HepG2 (cell line): ENCODE data around the gene LSM3. TPM values are rescaled to one million over a fixed set of nuclear protein-coding genes. Genes with fewer than 3 reads are reported as not detected.

Source experiments
- ATAC-seq: fragments of 200-7000 bp; cut with Tn5 transposase; 3 replicates; pipeline ENCODE4 v1.9.1; 2020; ENCODE audit warnings: mild to moderate bottlenecking, moderate library complexity
- BruUV-seq: library from RNA; stranded (reverse); fragments of 400-500 nt; replicated peaks from 2 replicates; lab custom pipeline; 2021; lab: Mats Ljungman, UMichigan
- CTCF ChIA-PET: fragments of 300-600 bp; formaldehyde crosslinking; extraction: SDS; loops from one replicate; lab custom pipeline; 2021; ENCODE audit warnings: low total read pairs, inconsistent platforms, low intra/inter-chr PET ratio; lab: Yijun Ruan, JAX
- POLR2A ChIA-PET: fragments of 350-600 bp; sonication (Branson Sonifier 250); formaldehyde crosslinking; loops from one replicate; lab custom pipeline; 2020; ENCODE audit warnings: antibody characterized with exemption, inconsistent platforms; lab: Yijun Ruan, JAX
- DNase-seq: peaks from one replicate; pipeline ENCODE4 v3.0.0-alpha.2; 2015; ENCODE audit warnings: low spot score
- FAIRE-seq: peaks from 3 replicates; lab custom pipeline; 2011; peaks lifted over from hg19 to GRCh38; lab: Jason Lieb, UNC
- H2AFZ ChIP-seq: one replicate; pipeline ENCODE4 v1.6.1; 2011; ENCODE audit warnings: low read length, inconsistent platforms
- H3K27ac ChIP-seq: fragments of 300-600 bp; 3 replicates; pipeline ENCODE4 v1.8.0; 2011; ENCODE audit warnings: mixed run types, mild to moderate bottlenecking, mixed read lengths, low read length, inconsistent platforms; ENCODE audit not compliant: insufficient read depth; ENCODE audit errors: extremely low read length
- H3K27me3 ChIP-seq, 2 experiments: fragments of 200-600 bp in 1 of 2; 2 replicates in 1 of 2; 3 replicates in 1 of 2; pipeline versions ENCODE4 v1.6.0 to v1.8.0; 2011; ENCODE audit warnings: low read length in 2 of 2, mild to moderate bottlenecking in 2 of 2, moderate library complexity in 2 of 2, inconsistent platforms in 1 of 2; ENCODE audit not compliant: insufficient read depth in 2 of 2, control insufficient read depth in 1 of 2
- H3K36me3 ChIP-seq, 2 experiments: fragments of 200-600 bp in 1 of 2; replicated peaks in 1 of 2; 2 replicates in 1 of 2; 3 replicates in 1 of 2; pipeline versions ENCODE4 v1.5.1 to v1.8.0; 2011; ENCODE audit warnings: low read length in 2 of 2, inconsistent platforms in 1 of 2; ENCODE audit not compliant: insufficient read depth in 2 of 2, control insufficient read depth in 1 of 2
- H3K4me1 ChIP-seq: 2 replicates; pipeline ENCODE4 v1.5.1; 2012; ENCODE audit warnings: low read length, inconsistent platforms; ENCODE audit not compliant: insufficient read depth
- H3K4me2 ChIP-seq: 2 replicates; pipeline ENCODE4 v1.6.0; 2011; ENCODE audit warnings: low read depth, low read length, inconsistent platforms
- H3K4me3 ChIP-seq, 3 experiments: fragments of 200-600 bp in 1 of 3; sonication (generic), shearing (Covaris generic) in 1 of 3; replicated peaks in 1 of 3; 2 replicates each; pipeline ENCODE4 v1.5.1; 2011 to 2016; ENCODE audit warnings: low read length in 3 of 3, inconsistent platforms in 2 of 3, low read depth in 2 of 3, mild to moderate bottlenecking in 2 of 3, control low read depth in 1 of 3, mixed read lengths in 1 of 3; ENCODE audit not compliant: insufficient read depth in 1 of 3
- H3K79me2 ChIP-seq: one replicate; pipeline ENCODE4 v1.6.1; 2011; ENCODE audit warnings: low read length, inconsistent platforms; ENCODE audit not compliant: insufficient read depth
- H3K9ac ChIP-seq: 2 replicates; pipeline ENCODE4 v1.6.0; 2011; ENCODE audit warnings: mild to moderate bottlenecking, low read depth, low read length, inconsistent platforms; ENCODE audit not compliant: insufficient read depth
- H3K9me3 ChIP-seq: 2 replicates; pipeline ENCODE4 v1.5.1; 2012; ENCODE audit warnings: mild to moderate bottlenecking, low read length
- H4K20me1 ChIP-seq: 2 replicates; pipeline ENCODE4 v1.6.0; 2011; ENCODE audit warnings: inconsistent platforms, mild to moderate bottlenecking, low read length, moderate library complexity; ENCODE audit not compliant: insufficient read depth
- CREM ChIP-seq, 2 experiments: sonication (generic) in 1 of 2; formaldehyde crosslinking in 1 of 2; IDR thresholded peaks; 2 replicates each; pipeline versions ENCODE4 v1.4.0 to v1.6.1; 2016 to 2020; ENCODE audit warnings: antibody characterized with exemption in 1 of 2, mild to moderate bottlenecking in 1 of 2, missing genetic modification reagents in 1 of 2
- ELK4 ChIP-seq: sonication (generic); formaldehyde crosslinking; IDR thresholded peaks from 2 replicates; pipeline ENCODE4 v1.9.0; 2021; ENCODE audit warnings: missing genetic modification reagents, borderline replicate concordance
- FOXO1 ChIP-seq: sonication (generic); formaldehyde crosslinking; IDR thresholded peaks from 2 replicates; pipeline ENCODE4 v1.4.0; 2020; ENCODE audit warnings: missing genetic modification reagents
- KLF6 ChIP-seq: IDR thresholded peaks from 2 replicates; pipeline ENCODE4 v1.8.0; 2016; ENCODE audit warnings: missing biosample characterization, missing genetic modification reagents
- MIER3 ChIP-seq: IDR thresholded peaks from 2 replicates; pipeline ENCODE4 v1.6.1; 2016; ENCODE audit warnings: missing compliant biosample characterization, borderline replicate concordance
- PHB2 ChIP-seq: fragments of 450-650 bp; IDR thresholded peaks from 2 replicates; pipeline ENCODE4 v1.6.1; 2018; ENCODE audit not compliant: partially characterized antibody
- TBX2 ChIP-seq: sonication (generic); formaldehyde crosslinking; IDR thresholded peaks from 2 replicates; pipeline ENCODE4 v1.5.0; 2020; ENCODE audit warnings: missing genetic modification reagents, mild to moderate bottlenecking, borderline replicate concordance
- THAP11 ChIP-seq: IDR thresholded peaks from 2 replicates; pipeline ENCODE4 v1.6.1; 2016; ENCODE audit warnings: missing biosample characterization, missing genetic modification reagents
- TRIM24 ChIP-seq: sonication (generic); formaldehyde crosslinking; IDR thresholded peaks from 2 replicates; pipeline ENCODE4 v1.8.0; 2022; ENCODE audit warnings: mild to moderate bottlenecking, missing genetic modification reagents
- ZEB1 ChIP-seq: IDR thresholded peaks from 2 replicates; pipeline ENCODE4 v1.6.1; 2012; ENCODE audit warnings: mild to moderate bottlenecking, low read depth, inconsistent platforms; ENCODE audit not compliant: insufficient replicate concordance
- ZMAT5 ChIP-seq: sonication (generic); formaldehyde crosslinking; IDR thresholded peaks from 2 replicates; pipeline ENCODE4 v1.5.0; 2020; ENCODE audit warnings: mild to moderate bottlenecking, low read depth, missing genetic modification reagents, borderline replicate concordance
- ZNF136 ChIP-seq: sonication (generic); formaldehyde crosslinking; IDR thresholded peaks from 2 replicates; pipeline ENCODE4 v1.8.1; 2022; ENCODE audit warnings: low read depth, mild to moderate bottlenecking, moderate library complexity, missing genetic modification reagents
- ZNF263 ChIP-seq: sonication (generic); formaldehyde crosslinking; IDR thresholded peaks from 2 replicates; pipeline ENCODE4 v1.4.0; 2020; ENCODE audit warnings: missing genetic modification reagents
- ZNF430 ChIP-seq: sonication (generic); formaldehyde crosslinking; IDR thresholded peaks from 2 replicates; pipeline ENCODE4 v1.9.0; 2021; ENCODE audit warnings: mild to moderate bottlenecking, missing genetic modification reagents
- ZNF543 ChIP-seq: sonication (generic); formaldehyde crosslinking; IDR thresholded peaks from 2 replicates; pipeline ENCODE4 v1.4.0; 2020; ENCODE audit warnings: mild to moderate bottlenecking, missing genetic modification reagents
- ZNF567 ChIP-seq: sonication (generic); formaldehyde crosslinking; IDR thresholded peaks from 2 replicates; pipeline ENCODE4 v1.8.1; 2023; ENCODE audit warnings: mild to moderate bottlenecking, missing genetic modification reagents, borderline replicate concordance
- ZNF570 ChIP-seq: sonication (generic); formaldehyde crosslinking; IDR thresholded peaks from 2 replicates; pipeline ENCODE4 v1.4.0; 2020; ENCODE audit warnings: mild to moderate bottlenecking, missing genetic modification reagents, borderline replicate concordance
- ZNF574 ChIP-seq: sonication (generic); formaldehyde crosslinking; IDR thresholded peaks from 2 replicates; pipeline ENCODE4 v1.4.0; 2020; ENCODE audit warnings: missing genetic modification reagents
- ZNF670 ChIP-seq: sonication (generic); formaldehyde crosslinking; IDR thresholded peaks from 2 replicates; pipeline ENCODE4 v1.8.0; 2022; ENCODE audit warnings: mild to moderate bottlenecking, missing genetic modification reagents, borderline replicate concordance
- ZSCAN31 ChIP-seq: sonication (generic); formaldehyde crosslinking; IDR thresholded peaks from 2 replicates; pipeline ENCODE4 v1.5.0; 2020; ENCODE audit warnings: low read depth, mild to moderate bottlenecking, missing genetic modification reagents
- in situ Hi-C: cut with HindIII; loops from 2 replicates; pipeline ENCODE4 v1.10.0; 2017; ENCODE audit warnings: low pct_unique_long_range_greater_than_20kb; ENCODE audit not compliant: extremely low pct_ligation_motif_present
- intact Hi-C: fragments of 100-400 bp; cut with micrococcal nuclease; formaldehyde crosslinking; loops from one replicate; pipeline ENCODE4 v1.10.0; 2022; ENCODE audit not compliant: unreplicated experiment
- polyA plus RNA-seq, 8 experiments: library from polyadenylated mRNA; depleted of rRNA in 3 of 8; stranded (reverse) in 7 of 8; unstranded in 1 of 8; fragments of >200 nt; fragmentation: Illumina TruSeq in 4 of 8; extraction: Trizol in 4 of 8; gene quantifications; 2 replicates each; pipeline versions ENCODE4 v1.2.1 to v1.2.3, GENCODE V29; 2011 to 2016; ENCODE audit warnings: low read depth in 4 of 8, missing spikeins in 1 of 8, mixed read lengths in 1 of 8; ENCODE audit not compliant: insufficient read depth in 1 of 8
- total RNA-seq, 5 experiments: library from RNA; depleted of rRNA; stranded (reverse); fragments of >200 nt; fragmentation: Illumina TruSeq; extraction: Trizol; gene quantifications; 2 replicates each; pipeline ENCODE4 v1.2.3, GENCODE V29; 2016; ENCODE audit warnings: low read depth in 1 of 5

The LSM3 gene
- total and polyA plus RNA-seq, 2 of the 13 experiments (the other 11 are each of a cell fraction or from before 2014, with no cell fraction given): 5.1 to 19.4 TPM

GRCh38 chr3:14238930-14239329, 60.3 kb downstream of the LSM3 start:
- no peak overlapping the region for H2AFZ ChIP-seq

GRCh38 chr3:14239940-14240339, 61.3 kb downstream of the LSM3 start:
- no peak for FAIRE-seq
- POLR2A ChIA-PET: no interaction called here
- H2AFZ ChIP-seq: no peak overlapping the region
- TF ChIP-seq ZNF567 (CRISPR knock-in tag) (no peak), ZNF574 (CRISPR knock-in tag) (no peak), KLF6 (no peak), ZEB1 (no peak), ZSCAN31 (no peak), ZNF136 (CRISPR knock-in tag) (no peak), FOXO1 (CRISPR knock-in tag) (no peak), PHB2 (no peak), TBX2 (CRISPR knock-in tag) (no peak)

More at GRCh38 chr3:14238930-14239329, 60.3 kb downstream of the LSM3 start:
- no peaks in the 10 kb centered on the region for H3K36me3 ChIP-seq
- peaks cover 15% of the 10 kb centered on the region for H3K4me1 ChIP-seq
- BruUV-seq: no TSS peak
- H4K20me1 ChIP-seq: no peaks in the 10 kb centered on the region
- no peak overlapping the region for H3K4me3 ChIP-seq
- FAIRE-seq (no peak), ATAC-seq (no peak), DNase-seq (no peak)
- H3K9ac ChIP-seq: no peak overlapping the region
- intact Hi-C loops (no loop called here), in situ Hi-C loops (no loop called here)
- no peaks in the 10 kb centered on the region for H3K79me2 ChIP-seq
- H3K27ac ChIP-seq: no peak overlapping the region
- POLR2A ChIA-PET: no interaction called here
- TF ChIP-seq ZNF543 (no peak), TRIM24 (CRISPR knock-in tag) (no peak), ZNF670 (CRISPR knock-in tag) (no peak), ZNF570 (CRISPR knock-in tag) (no peak), MIER3 (no peak), ZNF430 (no peak), ZNF263 (no peak), ZMAT5 (CRISPR knock-in tag) (no peak), CREM (IDR thresholded peaks at IDR 0.05) (no peak), CREM (CRISPR knock-in tag; IDR thresholded peaks at IDR 0.05) (no peak), ELK4 (CRISPR knock-in tag) (no peak), THAP11 (CRISPR knock-in tag) (no peak)
- H3K27me3 ChIP-seq: peaks cover 1 to 6% of the 10 kb centered on the region in 2 experiments; a peak in 1 of 5 replicates
- peaks cover 2% of the 10 kb centered on the region; the same call in 1 of the 2 replicates for H3K9me3 ChIP-seq
- CTCF ChIA-PET: no interaction called here
- H3K4me2 ChIP-seq: no peak overlapping the region

More at GRCh38 chr3:14239940-14240339, 61.3 kb downstream of the LSM3 start:
- no peaks in the 10 kb centered on the region for H3K79me2 ChIP-seq
- H3K4me2 ChIP-seq: no peak overlapping the region
- H3K4me3 ChIP-seq: no peak overlapping the region
- no peak for DNase-seq
- no peak overlapping the region for H3K9ac ChIP-seq
- ATAC-seq: no peak
- no peak overlapping the region for H3K27ac ChIP-seq
- in situ Hi-C loops (no loop called here), intact Hi-C loops (no loop called here)
- H3K36me3 ChIP-seq: no peaks in the 10 kb centered on the region
- no TSS peak for BruUV-seq
- H3K9me3 ChIP-seq: no peaks in the 10 kb centered on the region
- H4K20me1 ChIP-seq: no peaks in the 10 kb centered on the region
- H3K4me1 ChIP-seq: peaks cover 5% of the 10 kb centered on the region
- CTCF ChIA-PET: no interaction called here
- peaks cover 3 to 6% of the 10 kb centered on the region in 2 experiments; a peak in 2 of 5 replicates for H3K27me3 ChIP-seq
